Skeletal muscle cell (primary cell): Measurements from ENCODE around the gene HSPA1A.

ENCODE experiments used
- DNase-seq: peaks from one replicate; pipeline ENCODE4 v3.0.0-alpha.2; 2010; ENCODE audit warnings: low read depth
- H3K4me3 ChIP-seq: 2 replicates; pipeline ENCODE4 v1.5.1; 2011; ENCODE audit warnings: low read depth, mild to moderate bottlenecking, control low read depth, low read length, moderate library complexity

HSPA1A gene

GRCh38 chr6:31815025-31815838 is at the start of gene HSPA1A, which contains the start of gene HSPA1L:
TSS of gene HSPA1A (plus strand) at chr6:31815543. CDS start at chr6:31815757, 214 bp downstream.
TSS of gene HSPA1L (minus strand) at chr6:31815283. CDS start at chr6:31811972, 3,311 bp downstream.
- DNase-seq: peak; percentile 80

DNA sequence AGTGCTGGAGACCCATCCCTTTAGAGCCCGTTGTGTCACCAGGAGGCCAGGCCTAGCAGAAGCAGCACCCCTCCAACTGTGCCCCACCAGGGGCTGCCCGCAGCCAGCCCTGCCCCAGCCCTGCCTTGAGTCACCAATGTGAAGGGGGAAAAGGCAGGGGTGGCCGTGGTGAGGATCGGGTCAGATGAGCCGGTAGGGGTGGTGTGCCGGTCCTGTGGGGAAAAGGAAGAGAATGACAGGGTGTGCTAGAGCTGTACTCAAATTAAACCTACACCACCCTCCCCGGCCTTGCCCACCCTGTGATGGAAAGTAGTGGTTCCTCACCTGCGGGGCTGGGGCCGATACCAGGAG is 49.8 kb upstream of the HSPA1A start:
- no peak overlapping the region for H3K4me3 ChIP-seq
- no peak for DNase-seq

More at GRCh38 chr6:31815025-31815838, at the start of gene HSPA1A, which contains the start of gene HSPA1L:
- peak within 1 kb of the TSS; percentile 64 for H3K4me3 ChIP-seq

GRCh38 chr6:31765910-31766794 is 49.2 kb upstream of the HSPA1A start:
- peak overlapping the region; percentile 38 for H3K4me3 ChIP-seq
- no peak for DNase-seq

DNA sequence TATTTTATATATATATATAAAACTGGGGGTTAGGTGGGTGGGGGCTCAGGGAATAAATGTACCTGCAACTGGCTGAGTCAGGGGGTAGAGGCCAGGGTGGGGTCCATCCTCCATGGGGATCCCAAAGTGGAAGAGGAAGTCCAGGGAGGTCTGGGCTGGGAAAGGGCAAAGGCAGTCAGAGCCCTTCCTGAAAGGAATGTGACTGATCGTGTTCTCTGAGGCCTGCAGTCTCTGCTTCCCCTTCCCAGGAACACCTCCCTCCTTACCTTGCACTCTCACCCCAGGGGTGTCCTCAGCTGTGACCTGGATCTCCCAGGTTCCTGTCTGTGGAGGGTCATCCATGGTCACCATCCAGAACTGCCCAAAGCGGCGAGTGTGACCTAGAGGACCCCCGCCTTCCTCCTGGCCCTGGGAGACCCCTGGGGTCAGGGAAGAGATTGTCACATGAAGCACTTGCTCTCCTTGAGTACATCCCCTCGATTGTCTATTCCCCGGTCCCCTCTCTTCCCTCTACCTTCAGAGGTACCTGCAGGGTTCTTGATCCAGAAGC is 48.2 kb upstream of the HSPA1A start:
- no peak for DNase-seq
- H3K4me3 ChIP-seq: no peak overlapping the region

DNA sequence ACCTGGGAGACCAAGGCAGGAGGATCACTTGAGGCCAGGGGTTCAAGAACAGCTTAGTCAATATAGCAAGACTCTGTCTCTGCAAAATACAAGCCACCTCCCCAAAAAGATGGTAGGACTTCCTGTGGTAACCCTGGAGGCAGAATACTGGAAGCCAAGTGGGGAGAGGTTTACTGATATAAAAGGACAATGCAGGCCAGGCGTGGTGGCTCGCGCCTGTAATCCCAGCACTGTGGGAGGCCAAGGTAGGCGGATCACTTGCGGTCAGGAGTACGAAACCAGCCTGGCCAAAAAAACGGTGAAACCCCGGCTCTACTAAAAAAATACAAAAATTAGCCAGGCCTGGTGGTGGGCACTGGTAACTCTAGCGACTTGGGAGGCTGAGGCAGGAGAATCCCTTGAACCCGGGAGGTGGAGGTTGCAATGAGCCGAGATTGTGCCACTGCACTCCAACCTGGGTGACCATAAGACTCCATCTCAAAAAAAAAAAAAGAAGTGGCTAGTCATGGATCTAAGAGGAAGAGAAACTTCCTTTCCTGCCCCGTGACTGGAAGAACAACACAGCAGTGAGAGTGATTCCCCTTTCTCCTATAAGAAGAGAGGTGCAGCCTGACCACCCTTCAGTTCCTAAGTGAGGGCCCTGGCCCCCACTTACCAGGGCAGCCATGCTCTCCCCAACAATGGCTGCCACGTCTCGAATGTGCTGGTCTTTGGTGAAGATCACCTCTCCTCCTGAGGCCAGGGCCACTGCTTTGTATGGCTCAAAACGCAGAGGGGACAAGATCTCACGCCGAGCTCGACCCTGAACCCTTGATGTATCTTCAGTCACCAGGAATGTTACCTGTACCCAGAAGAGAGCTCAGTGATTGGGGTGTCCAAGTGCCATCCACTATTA is 46.7 kb upstream of the HSPA1A start:
- DNase-seq: no peak
- no peak overlapping the region for H3K4me3 ChIP-seq

- H3K4me3 ChIP-seq: no peak overlapping the region
- DNase-seq: no peak
Measured at GRCh38 chr6:31769684-31770371, 45.5 kb upstream of the HSPA1A start.

DNA sequence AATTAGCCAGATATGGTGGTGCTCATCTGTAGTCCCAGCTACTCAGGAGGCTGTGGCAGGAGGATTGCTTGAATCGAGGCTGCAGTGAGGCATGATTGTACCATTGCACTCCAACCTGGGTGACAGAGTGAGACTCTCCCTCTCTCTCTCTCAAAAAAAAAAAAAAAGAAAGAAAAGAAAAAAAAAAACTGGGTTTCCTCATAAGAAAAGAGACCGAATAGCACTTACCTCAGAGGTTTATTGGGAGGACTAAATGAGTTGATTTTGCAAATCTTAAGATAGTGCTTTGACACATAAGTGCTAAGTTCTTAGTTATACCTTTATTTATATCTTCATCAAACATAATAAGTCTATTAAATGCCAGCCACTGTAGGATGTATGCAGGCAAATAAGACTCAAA is 44.5 kb upstream of the HSPA1A start:
- no peak for DNase-seq
- H3K4me3 ChIP-seq: no peak overlapping the region

DNA sequence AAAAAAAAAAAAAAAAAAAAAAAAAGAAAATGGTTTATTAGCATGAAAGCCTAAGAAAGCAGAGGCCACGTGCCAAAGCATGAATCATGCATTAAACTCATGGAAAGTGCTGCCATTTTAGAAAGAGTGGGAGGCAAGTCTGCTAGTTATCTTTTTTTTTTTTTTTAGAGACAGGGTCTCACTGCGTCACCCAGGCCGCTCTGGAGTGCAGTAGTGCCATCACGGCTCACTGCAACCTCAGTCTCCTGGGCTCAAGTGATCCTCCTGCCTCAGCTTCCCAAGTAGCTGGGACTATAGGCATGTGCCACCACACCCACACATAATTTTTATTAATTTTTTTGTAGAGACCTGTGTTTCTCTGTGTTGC is 43.4 kb upstream of the HSPA1A start:
- no peak overlapping the region for H3K4me3 ChIP-seq
- no peak for DNase-seq

GRCh38 chr6:31775184-31775583 is 40.2 kb upstream of the HSPA1A start:
- no peak overlapping the region for H3K4me3 ChIP-seq
- DNase-seq: no peak

DNA sequence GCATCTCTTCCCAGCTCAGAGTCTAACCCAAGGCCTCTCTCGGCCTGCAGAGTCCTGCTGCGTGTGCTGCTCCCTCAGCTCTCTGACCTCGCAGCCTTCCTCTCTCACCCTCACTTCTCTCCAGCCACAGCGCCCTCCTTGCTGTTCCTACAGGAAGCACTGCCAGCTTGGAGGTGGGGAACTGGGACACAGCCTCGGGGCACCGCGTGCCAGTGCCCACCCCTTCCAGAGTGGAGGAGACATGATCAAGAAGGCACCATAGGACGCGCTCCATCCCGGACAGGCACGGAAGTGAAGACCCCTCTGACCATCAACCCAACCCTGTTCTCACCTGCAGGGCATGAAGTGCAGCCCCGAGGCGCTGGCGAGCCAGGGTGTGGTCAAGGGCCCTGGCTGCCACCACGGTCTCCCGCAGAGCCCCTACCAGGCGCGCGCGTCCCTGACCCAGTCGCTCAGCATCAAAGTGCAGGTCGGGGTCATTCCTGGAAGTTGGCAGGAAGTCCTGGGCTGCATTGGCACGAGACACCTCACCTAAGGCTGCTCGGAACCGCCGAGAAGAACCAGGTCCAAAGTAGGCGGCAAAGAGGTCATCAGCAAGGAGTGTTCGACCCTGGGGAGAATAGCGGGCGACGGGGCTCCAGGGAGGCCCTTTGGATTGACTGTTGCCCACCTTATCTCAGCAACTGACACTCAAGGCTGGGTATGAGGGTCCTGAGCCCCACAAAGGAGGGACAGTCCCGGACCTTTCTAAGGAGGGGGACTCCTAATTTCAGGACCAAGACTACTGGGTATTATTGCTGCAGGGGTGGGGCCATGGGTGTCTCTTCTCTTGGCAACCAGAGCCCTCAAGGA is 39.5 kb upstream of the HSPA1A start:
- DNase-seq: no peak
- no peak overlapping the region for H3K4me3 ChIP-seq

DNA sequence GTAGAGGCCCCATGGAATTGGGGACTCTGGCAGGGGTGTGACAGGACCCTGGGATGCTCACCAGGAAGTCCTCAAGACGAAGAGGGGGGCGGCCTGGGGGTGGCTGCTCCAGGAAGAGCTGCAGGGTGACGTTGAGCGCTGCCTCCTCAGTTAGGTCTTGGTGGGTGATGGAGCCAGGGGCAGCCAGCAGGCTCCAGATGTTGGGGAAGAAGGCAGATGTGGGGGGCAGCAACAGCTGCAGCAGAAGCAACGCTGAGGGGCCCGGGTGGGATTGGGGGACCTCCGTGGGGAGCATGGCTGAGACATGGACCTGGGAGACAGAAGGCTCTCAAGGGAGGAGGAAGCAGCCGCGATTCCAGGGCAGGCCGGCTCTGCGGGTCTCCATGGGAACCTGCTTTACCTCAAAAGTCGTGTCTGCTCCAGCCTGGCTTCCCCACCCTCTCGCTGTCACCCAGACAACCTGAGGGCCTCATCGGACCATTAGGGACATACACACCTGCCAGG is 38.8 kb upstream of the HSPA1A start:
- H3K4me3 ChIP-seq: no peak overlapping the region
- DNase-seq: no peak

DNA sequence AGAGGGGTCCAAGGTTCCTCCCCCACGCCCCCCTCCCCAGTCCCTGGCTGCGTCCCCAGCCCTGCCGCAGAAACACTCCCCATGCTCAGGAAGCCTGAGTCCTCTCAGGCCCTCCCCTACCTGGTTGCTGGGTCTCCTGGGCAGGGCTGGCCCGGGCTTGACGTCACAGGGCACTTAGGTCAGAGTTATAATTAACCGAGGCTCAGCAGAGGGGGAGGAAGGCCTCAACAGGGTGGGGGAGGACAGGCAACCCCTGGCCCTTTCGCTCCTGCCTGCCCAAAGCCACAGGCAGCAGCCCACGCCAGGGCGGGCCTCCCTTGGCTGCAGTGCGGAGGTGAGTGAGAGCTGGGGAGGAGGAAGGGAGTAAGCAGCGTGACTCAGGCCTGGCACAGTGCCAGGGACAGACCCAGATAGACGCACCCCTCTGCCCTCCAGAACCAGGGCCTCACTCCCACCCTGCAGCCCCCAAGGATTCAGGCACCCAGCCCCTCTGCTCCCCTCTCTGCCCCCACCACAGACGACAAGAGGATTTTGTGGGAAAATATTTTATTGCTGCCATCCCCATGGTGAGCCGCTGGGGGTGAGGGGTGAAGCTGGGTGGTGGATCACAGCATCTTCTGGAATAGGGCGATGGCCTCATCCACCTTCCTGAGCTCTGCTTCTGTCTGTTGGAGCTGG is 38.2 kb upstream of the HSPA1A start, which contains the start of gene VWA7:
VWA7 (minus strand) TSS at position 340 of the 678 bp plus-strand sequence. CDS start 549 bp downstream, outside the sequence.
- DNase-seq: peak; percentile 47
- no peak within 1 kb of the TSS for H3K4me3 ChIP-seq

- H3K4me3 ChIP-seq: no peak overlapping the region
- DNase-seq: no peak
Measured at GRCh38 chr6:31777667-31778050, 37.7 kb upstream of the HSPA1A start.

DNA sequence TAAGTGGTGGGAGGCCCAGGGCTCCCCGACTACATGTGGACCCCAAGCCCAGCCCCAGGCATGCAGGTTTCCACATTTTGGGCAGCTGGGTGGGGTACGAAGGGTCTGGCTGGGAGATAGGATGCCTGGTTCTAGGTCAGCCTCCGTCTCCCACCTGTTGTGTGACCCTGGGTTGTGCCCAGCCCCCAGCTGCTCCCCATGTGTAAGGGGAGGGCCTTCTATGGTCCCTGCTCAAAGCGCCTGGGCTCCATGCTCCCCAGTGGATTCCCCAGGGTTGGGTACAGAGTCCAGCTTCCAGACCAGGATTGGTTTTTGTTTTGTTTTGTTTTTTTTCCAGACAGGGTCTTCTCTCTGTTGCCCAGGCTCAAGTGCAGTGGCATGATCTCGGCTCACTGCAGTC is 37.1 kb upstream of the HSPA1A start:
- no peak for DNase-seq
- no peak overlapping the region for H3K4me3 ChIP-seq

DNA sequence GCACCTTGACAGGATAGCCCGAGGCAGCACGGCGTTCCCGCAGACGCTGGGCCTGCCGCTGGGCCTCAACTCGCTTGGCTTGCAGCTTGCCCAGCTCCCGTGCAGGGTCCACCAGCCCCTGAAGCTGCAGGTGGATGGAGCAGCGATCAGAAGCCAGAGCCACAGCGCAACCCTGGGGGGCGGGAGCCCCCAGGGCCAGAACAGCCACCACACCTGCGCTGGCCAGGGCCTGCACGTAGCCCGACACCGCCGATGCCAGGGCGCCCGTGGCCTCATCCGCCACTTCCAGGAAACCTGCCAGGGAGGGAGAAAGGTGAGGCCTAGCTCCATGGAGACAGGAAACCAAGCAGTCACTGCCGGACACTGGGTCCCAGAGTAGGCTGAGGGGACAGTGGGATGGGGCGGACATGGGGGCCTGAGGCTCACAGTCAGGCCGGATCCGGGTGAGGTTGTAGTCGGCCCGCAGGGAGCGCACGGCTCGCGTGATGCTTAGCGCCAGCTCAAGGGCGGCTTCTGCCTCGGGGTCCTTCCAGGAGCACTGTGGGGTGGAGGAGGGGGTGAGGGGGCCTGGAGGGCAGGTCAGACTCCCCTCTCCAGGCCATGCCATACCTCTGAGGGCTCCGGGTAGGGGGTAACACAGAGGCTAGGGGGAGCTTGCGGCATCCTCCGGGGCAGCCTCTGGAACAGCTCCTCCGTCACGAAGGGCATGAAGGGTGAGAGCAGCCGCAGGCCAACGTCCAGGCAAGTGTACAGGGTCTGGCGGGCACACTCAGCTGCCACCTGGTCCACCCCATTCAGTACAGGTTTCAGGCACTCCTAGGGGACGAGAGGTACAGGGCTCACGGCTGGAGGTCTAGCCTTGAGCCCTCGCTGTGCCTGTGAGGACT is 36.1 kb upstream of the HSPA1A start:
- no peak overlapping the region for H3K4me3 ChIP-seq
- no peak for DNase-seq

DNA sequence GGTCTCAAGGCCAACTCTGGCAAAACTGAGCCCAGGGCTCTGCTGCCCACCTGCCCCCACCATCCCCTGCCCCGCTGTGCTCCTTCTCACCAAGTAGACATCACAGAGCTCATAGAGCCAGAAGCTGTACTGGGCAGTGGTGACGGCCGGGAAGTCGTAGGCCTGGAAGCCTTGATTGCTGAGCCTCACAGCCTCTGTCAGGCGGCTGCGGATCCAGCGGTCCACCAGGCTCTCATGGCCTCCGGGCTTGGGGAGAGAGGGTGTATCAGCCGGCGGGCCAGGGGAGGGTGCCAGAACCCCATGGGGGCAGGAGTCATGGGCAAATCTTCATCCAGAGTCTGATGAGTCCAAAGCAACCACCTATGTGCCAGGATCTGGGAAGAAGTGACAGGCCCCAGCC is 35.4 kb upstream of the HSPA1A start:
- no peak for DNase-seq
- H3K4me3 ChIP-seq: no peak overlapping the region
